DND-41 (cell line): Measurements from ENCODE around the gene MBP.

Experiments
- EZH2 ChIP-seq: IDR thresholded peaks from 3 replicates; pipeline ENCODE4 v1.6.1; 2012; ENCODE audit warnings: borderline replicate concordance, low read depth, mild to moderate bottlenecking, moderate library complexity, low read length, inconsistent platforms; ENCODE audit not compliant: severe bottlenecking
- TF ChIP-seq, protein P1 (sequence below): IDR thresholded peaks from 2 replicates; pipeline ENCODE4 v1.5.1; 2012; ENCODE audit warnings: borderline replicate concordance, low read length, moderate library complexity, mild to moderate bottlenecking; ENCODE audit not compliant: poor library complexity, severe bottlenecking; ENCODE audit errors: extremely low read depth

DNA sequence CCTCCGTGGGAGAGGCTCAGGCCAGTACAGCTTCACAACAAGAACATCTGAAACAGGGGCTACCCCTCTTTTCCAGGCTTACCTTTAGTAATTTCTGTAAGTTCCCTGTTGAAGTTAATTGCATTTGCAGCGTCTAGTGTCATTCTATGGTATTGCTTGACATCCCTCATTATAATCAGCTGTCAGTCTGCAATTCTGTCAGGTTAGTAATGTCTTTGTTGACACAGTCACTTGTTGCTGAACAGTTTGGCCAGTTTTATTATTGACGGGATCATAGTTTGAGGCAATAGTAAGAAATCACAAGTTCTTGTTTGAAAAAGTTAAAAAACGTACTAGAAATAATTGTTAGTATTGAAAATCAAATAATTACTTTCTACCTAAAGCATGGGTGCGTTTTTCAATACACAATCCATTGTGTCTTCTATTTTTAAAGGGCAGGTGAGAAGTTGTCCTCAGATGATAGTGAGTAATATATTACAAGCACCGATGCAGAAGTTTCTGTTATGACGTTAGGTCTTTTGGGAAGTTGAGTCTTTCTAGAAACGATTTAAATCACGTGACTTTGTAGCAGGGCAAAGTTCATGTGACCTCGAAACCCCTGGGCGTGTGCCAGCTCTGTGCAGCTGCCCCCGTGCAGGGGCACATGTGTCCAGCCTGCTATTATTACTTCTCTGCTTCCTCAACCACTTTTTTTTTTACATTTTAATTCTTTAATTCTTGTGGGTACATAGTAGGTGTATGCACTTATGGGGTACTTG lies 49.5 kb upstream of the MBP start:
- no peak for TF ChIP-seq EZH2
- TF ChIP-seq, protein P1, sequence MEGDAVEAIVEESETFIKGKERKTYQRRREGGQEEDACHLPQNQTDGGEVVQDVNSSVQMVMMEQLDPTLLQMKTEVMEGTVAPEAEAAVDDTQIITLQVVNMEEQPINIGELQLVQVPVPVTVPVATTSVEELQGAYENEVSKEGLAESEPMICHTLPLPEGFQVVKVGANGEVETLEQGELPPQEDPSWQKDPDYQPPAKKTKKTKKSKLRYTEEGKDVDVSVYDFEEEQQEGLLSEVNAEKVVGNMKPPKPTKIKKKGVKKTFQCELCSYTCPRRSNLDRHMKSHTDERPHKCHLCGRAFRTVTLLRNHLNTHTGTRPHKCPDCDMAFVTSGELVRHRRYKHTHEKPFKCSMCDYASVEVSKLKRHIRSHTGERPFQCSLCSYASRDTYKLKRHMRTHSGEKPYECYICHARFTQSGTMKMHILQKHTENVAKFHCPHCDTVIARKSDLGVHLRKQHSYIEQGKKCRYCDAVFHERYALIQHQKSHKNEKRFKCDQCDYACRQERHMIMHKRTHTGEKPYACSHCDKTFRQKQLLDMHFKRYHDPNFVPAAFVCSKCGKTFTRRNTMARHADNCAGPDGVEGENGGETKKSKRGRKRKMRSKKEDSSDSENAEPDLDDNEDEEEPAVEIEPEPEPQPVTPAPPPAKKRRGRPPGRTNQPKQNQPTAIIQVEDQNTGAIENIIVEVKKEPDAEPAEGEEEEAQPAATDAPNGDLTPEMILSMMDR, result no peak
